ENCODE results near the gene RNF5.

GRCh38 chr6:32194388-32194787, 16.2 kb downstream of the RNF5 start:
- no peak for TF ChIP-seq CTCF (IDR thresholded peaks at IDR 0.05; ENCODE audit: low read length)
- no peak for TF ChIP-seq EZH2phosphoT487 (IDR thresholded peaks at IDR 0.05; ENCODE audit: low read length)
- TF ChIP-seq EZH2 (optimal IDR thresholded peaks at IDR 0.05; ENCODE audit: low read depth, low read length): no peak

Data from MM.1S (cell line).